Iris pigment epithelial cell (primary cell): ENCODE results near the gene SIX2.

Experiments
- DNase-seq: peaks from one replicate; pipeline ENCODE4 v3.0.0-alpha.2; 2011; ENCODE audit warnings: low read depth

Gene SIX2

GRCh38 chr2:44965684-44966083 lies 43.6 kb downstream of the SIX2 start:
- DNase-seq = no peak

- no peak for DNase-seq
Measured at GRCh38 chr2:44964752-44965236, 44.5 kb downstream of the SIX2 start.

DNA sequence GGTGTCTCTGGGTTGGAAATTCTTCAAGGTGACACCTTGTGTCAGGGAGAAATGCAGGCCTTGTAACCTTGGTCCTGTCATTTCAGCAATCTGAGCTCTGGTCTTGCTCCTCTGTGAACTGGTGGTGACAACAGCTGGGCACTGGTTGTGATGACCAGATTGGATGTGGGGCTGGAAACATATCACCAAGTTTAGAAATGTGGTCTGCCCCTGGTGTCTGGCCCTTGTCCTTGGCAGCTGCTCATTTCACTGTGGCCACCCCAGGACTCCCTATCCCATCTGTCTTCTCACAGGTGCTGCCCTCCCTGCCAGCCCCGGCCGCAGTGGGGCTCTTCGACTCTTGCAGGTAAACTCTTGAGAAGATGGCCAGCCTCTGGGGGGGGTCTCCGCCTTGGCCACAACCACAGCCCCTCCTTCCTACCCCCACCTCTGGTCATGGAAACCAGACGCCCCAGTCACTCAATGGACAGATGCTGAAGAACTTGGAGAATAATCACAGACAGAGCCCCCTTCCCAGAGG lies 47.0 kb downstream of the SIX2 start:
- DNase-seq = no peak

- DNase-seq = no peak
Measured at GRCh38 chr2:44960871-44961270, 48.4 kb downstream of the SIX2 start.

- DNase-seq = no peak
Measured at GRCh38 chr2:44959855-44960254, 49.4 kb downstream of the SIX2 start.

- DNase-seq = no peak
Measured at GRCh38 chr2:44957656-44958327, 51.5 kb downstream of the SIX2 start.

DNA sequence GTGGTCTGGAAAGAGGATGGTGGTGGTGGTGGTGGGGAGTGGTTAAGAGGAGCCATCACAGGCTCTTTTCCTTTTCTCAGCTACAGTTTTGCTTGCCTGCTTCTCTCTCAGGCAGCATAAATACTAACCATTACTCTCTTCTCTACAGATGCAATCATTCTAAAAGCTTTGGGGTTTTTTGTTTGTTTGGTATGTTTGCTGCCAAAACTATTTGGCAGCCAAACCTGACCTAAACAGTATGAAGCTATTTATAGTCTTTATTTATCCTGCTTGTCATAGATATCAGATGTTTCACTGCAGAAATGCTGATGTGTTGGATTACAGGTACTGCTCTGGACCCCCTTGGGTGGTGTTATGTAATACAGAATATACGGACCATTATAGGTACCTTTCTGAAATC lies 52.4 kb downstream of the SIX2 start:
- DNase-seq = no peak

DNA sequence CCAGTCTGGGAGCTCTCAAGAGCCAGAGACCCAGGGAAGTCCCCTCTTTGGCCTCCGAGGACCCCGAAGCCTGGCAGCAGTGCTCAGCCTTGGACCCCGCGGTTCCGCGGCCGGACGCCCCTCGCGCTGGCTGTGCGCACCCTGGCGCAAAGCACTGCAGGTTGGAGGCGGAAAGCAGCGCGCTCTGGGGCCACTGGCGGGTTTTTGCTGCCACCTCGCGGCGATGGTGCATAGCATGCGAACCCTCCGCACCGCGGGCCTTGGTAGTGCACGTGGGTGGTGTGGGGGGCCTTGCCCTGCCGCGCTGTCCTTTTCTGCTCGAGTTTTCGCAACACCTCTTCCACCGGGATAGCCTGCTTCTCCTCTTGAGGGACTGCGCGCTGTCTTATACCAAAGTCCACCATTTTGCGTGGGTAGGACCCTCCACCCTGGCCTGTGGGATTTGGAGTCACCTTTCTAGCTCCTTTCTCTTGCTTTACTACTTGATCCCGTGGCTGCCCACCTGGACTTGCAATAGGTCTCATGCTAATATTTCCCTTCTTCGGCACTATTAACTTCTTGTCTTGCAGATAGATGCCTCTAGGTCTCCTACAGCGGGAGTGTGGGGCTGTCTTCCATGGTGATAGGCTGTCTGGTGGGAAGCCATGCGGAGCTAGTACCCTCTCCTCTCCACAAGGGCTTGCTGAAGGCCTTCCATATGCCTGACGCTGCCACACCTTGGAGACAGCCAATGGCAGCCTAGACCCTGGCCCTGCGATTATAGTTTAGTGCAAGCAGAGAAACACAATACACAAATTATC lies 53.5 kb downstream of the SIX2 start:
- DNase-seq = peak; percentile 71
